ENCODE results near the gene FAM120B.

FAM120B gene

DNA sequence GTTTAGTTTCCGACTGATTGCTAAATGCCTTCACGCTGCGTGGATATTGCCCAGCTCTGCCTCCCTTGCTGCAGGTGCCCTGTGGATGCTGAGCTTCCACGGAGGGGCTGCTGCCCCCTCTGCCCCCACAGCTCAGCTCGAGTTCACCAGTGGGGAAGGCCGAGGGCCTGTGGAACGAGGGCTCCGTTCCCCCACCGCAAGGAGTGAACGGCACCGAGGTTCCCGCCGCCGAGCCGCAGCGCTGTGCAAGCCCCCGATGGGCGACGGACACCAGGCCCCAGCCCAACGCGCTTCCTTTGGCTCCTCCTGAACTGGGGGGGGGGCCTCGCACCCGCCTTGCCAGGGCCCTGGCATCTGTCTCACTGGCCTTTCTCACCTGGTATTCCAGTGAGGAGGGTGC, 33.4 kb upstream of the FAM120B start:
- no peak for DNase-seq

DNA sequence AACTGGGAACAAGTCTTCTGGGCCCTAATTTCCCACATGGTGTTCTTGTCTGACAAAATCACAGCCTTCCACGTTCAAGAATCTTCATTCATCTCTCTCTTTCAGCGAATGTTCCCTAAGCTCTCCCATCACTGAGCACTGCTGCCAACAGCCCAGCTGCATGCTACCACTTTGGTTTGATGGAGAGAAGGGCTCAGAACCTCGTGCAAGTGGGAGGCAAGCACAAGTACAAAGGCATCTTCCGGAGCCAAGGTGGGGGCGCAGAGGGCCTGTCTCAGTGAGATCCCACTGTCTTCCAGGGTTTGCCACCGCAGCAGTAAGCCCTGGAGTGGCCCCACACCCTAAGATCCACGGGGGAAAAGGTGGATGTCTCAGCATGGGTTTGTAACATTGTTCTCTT, 32.9 kb upstream of the FAM120B start:
- no peak for DNase-seq

DNA sequence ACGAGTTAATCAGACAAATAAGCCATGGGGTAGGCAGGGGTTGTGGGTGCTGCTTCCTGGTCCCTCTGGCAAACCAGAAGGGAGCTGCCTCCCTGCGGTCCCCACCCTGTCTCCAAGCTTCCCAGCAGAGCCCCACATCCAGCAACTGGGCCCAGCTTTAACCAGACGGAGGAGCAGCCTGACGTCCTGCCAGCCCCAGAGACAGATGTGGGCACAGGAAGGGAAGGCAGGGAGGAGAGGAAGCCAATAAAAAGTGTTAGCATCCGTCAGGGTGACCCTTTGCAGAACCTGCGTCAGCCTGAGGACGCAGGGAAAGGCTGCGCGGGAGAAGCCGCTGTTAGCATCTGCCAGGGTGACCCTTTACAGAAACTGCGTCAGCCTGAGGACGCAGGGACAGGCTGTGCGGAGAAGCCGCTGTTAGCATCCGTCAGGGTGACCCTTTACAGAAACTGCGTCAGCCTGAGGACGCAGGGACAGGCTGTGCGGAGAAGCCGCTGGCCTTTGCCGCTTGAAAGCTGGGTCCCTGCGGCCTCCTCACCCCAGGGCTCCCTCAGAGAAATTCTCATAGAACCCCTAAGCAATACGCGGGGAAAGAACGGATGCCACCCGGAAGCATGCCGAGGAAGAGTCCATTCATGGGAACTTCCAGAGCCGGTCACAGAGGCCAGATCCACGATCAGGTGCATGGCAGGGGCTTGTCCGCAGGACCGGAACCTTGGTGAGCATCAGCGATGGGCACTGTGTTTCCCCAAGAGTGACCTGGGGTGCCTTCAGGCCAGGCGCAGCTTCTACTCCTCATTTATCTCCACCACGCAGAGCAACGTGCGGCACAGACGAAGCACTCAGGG, 31.6 kb upstream of the FAM120B start:
- no peak for DNase-seq

DNA sequence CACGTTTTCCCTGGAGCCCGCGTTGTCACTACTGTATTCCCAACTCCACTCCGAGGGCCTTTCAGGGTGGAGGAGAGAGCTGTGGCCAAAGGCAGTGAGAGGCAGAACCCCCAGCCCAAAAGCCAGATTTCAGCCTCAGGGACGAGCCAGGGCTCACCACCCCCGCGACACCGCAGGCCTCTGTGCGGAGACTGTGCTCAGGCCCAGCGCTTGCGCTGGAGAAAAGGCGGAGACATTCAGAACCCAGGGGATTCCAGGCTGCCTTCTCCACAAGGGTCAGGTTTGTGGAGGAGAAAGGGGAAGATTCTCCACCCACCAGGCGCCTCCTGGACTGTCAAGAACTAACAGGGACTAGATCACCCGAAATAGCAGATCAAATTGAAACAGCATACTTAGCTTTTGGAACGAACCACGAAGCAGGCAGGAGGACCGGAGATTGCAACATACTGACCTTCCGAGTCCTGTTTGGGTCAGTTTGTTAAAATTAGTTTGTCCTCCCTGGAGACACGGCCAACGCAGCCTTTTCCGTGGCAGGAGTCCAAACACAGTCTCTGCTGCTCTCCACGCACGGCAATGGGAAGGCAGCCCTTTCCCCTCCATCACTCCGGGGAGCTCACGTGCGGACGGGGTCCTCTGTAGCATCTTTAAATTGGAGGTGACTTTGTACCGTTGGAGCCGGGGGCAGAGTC, 30.0 kb upstream of the FAM120B start:
- no peak for DNase-seq

DNA sequence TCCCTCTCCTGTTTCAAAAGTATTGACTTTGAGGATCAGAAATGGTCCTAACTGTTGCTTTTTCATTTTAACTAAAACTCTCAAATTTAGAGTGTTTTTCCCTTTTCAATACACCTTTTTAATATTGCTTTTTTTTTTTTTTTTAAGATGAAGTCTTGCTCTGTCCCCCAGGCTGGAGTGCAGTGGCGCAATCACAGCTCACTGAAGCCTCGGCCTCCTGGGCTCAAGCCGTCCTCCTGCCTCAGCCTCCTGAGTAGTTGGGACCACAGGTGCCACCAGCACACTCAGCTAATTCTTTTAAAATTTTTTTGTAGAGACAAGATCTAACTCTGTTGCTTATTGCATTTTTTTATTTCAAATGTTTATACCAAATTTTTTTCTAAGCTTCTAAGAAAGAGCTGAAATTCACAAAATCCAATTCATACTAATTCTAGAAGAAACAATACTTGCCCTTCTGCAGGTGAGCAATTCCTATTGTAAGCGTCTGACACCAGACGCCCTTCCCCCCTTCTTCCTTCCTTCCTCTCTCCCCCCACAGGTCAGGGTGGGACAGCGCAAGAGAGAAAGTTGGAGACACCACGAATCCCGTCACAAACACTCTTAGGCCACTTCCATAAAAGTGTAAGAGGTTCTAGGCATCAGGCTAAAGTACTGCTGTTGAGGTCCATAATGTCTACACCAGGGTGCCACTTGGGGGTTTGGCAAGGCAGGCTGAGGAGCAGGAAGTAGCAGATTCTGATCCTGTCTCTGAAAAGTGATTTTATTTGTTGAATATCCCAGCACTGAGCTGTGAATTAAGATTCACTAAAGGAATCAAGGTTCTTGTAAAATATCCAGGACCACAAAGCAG, 28.4 kb upstream of the FAM120B start:
- DNase-seq = no peak

DNA sequence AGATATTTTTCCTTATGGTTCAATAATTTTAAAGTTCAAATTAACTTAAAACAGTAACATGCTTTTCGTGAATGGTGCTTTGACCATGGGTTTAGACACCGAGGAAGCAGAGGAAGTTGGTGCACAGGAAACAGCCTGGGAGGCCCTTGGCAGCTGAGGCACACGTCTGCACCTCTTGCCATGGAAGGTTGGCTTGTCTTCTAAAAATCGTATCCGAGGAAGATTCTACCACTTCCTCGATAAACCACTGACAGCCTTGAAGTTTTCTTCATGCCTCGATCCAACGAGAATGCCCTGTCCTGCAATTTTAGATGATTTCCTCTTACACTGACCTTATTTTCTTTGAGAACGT, 27.8 kb upstream of the FAM120B start:
- DNase-seq = no peak

DNA sequence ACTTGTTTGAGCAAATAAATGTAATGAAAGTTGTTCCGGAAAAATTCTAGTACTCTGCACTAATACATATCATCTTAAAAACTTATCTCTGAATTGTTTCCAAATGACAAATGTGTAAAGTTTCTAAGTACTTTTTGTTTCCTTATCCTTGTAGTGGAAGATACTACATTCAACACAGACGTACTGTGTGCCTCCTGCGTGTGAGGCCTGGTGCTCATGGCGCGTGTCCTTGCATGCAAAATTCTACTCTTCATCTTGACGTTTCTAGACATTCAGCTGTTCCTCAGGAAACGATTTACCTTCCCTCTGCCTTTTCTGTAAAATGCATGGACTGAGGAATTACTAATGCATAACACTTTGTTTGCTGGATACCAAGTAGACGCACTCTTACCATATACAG, 27.1 kb upstream of the FAM120B start:
- DNase-seq = no peak

DNA sequence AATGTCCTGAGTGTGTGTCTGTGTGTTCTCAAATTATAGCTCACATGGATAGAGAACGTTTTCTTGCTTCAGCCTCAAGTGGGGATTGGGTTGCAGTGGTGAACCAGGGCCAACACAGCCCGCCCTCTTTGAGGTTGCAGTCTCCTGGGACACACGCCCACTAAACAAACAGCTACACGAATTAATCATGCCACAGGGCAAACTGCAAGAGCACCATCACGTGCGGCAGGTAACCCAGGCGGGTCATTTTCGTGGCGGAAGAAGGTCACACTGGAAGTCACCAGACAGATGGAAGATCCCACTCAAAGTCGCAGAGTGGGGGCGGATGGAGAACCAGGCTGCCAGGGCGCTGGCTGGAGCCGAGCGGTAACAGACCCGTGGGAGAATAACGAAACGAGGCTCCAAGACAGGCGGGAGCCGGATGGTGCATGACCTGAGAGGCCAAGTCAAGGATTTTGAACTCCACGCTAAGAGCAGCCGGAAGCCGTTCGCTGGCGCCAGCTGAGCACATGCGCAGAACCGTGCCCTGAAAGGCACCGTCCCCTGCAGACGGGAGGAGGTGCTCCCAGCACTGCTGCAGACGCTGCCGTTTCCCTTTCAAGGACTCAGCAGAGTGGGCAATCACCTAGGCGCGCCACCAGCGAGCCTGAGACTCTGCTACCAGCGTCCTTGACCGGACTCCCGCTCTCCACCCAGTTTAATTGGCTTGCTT, 26.4 kb upstream of the FAM120B start:
- peak; percentile 67 to 72 for DNase-seq

DNA sequence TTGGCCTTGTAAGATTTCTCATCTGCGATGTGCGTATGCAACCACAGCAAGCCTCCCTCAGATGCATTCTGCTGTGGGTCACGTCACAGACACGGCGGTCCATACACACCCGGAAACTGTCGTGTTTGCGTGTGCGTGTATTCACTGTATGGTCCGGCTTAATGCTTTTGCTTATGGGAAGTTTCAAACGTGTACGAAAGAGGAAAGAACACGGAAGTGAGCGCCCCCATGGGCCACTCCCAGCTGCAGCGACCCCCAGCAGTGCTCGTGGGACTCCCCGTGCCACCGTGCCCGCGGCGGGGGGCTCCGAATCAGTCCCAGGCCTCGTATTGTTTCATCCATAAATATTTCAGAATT, 25.9 kb upstream of the FAM120B start:
- no peak for DNase-seq

DNA sequence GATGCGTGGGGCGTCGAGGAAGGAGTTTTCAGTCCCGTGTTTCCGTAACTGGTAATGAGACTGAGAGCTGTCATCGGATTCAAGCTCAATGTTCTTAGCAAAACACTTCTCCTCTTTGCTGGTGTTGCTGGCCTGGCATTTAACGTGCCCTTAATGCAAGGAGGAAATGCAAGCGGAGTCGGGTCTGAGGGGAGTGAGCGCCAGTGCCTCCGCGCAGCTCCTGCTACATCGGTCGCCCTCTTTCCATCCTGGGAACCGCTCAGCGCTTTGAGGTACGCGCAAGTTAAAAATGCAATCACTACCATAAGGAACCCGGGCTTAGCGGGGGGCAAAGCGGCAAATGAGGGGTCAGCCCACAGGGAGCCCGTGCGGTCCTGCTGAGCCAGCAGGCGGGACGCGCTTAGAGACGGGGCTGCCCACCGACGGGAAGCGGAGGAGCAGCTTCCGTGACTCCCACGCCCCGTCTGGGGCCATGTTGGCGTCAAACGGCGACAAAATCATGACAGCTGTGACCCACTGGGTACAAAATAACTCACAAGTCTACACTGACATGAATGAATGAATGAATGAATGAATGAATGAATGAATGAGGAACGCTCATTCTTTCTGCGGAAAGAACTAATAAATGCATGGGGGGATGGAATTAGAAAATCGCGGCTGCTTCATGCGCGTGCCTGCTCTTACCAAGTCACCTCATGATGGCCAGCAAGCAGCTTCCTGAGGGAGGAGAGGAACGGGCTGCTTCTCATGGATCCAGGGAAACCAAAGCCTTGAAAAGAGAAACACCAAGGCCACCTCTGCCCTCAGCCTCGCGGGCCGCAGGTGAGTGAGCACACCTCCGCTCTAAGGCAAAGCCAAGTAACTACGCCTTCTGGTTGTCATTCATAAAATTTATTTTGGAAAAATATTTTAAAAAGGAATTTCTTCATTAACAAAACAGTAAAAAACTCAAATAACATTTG, 24.9 kb upstream of the FAM120B start:
- DNase-seq = no peak

DNA sequence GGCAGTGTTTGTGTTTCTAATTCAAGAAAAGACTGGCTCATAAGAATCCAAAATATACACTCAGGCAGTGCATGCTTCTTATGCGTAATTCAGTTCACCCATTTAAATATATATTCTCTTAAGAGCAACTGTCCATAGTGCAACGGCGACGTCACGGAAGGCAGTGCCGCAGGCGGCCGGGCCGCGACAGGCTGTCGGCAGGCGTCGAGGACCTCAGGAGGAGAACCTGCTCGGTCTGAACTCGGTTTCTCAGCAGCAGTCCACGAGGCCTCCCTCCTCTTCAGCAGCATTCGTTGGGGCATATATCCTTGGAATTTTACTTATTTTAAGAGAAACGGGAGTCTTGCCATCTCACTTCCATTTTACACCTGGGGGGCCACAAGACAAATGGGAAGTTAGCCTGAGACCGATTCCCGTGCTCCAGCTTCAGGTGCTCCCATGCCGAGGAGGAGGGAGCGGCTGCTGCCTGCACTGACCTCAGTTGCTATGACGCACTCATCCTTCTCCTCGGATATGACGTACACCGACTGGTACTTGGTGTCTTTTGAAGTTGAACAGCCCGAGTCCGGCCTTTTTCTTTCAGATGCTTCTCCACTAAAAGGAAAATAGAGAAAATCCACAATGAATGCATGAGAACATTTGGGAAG, 23.9 kb upstream of the FAM120B start:
- no peak for DNase-seq

DNA sequence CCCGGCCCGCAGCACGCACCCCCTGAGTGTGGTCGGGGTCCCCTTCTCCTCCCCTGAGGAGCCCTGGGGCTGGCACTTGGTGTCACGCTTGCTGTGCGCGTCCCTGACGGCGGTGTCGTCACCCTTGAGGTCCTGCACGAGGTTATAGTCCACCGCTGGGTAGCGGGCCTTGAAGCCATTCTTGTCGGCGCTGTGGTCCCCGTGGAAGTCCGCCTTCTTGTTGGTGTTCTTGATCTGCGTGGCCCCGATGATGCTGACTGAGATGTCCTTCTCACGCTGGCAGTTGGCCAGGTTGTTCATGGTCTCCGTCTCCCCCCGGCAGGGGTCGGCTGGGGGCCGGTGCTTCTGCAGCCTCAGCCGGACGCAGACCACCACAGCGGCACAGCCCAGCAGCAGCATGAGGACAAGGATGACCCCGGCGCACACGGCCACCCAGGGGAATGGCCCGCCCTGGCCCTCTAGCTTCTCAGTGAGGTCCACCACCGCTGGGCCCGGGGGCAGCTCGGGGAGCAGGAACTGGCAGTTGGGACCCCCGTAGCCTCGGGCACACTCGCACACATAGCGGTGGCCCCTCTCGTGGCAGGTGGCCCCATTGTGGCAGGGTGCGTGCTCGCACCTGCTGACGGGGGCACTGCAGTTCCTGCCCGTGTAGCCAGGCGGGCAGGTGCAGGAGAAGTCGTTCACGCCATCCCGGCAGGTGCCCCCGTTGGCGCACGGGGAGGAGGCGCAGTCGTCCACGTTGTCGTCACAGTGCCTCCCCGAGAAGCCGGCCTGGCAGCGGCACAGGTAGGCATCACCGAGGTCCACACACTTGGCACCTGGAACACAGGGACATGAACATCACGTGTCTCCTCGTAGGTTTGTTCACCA, 23.1 kb upstream of the FAM120B start:
- DNase-seq = no peak

DNA sequence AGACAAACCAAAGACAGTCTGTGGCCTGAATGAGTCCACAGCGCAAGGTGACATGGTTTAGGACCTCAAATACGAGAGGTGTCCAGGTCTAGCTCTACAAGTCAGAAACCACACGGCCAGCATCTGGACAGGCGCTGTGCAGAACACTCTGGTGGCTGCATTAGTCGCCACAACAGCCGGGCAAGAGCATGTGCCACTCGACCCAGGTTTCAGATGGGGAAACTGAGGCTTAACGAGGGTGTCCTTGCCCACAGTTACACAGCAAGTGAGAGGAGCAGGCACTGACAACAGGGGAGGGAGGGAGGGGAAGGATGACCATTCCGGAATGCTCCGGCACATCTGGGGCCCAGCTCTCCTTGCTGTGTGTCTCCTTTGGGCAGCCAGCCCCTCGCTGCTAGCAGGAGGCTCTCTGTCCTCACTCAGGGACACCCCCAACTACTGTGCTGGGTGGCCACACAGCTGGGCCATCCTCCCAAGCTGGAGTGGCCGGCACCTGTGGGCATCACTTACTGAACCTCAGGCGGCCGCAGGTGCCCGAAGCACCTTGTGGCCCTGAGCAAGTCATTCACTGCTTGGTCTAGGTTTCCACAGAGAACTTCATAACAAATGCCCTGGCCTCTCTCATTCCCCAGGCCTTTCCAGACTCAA, 22.3 kb upstream of the FAM120B start:
- DNase-seq = no peak

DNA sequence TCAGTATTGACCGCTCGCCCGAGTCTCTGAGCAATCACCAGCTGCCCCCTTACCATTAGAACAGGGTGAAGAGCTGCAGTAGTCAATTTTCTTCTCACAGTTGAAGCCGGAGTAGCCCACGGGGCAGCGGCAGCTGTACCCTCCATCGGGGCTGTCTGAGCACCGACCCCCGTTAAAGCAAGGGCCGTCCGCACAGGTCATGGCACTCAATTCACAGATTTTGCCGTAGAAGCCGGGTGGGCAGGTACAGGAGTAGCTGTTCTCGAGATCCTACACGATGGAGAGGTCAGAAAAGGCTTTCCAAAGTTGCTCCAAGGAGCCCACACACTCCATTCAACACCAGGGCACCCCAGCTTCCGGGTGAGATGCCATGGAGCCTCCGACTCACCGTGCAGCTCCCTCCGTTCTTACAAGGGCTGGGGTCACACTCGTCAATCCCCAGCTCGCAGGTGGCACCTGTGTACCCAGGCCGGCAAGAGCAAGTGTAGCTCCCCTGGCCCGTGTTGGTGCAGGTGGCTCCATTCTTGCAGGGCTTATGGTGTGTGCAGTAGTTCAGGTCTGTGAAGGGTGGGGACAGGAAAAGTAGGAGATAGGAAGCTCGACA, 21.6 kb upstream of the FAM120B start:
- no peak for DNase-seq

DNA sequence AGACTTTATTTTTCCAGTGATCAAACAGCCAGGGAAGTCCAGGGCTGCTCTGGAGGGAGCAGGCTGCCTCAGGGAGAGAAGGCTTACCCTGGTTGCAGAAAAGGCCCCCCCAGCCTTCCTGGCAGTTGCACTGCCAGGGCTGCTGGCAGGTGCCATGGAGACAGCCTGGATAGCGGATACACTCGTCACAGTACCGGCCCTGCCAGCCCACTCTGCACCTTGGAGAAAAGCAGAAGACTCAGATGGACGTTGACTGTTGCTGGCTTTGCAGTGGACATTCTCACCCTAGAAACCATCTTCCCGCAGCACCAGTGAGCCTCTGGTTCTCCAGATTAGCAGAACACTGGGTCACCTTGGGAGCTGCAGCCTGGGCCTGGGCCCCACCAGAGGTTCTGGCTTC, 21.1 kb upstream of the FAM120B start:
- DNase-seq = no peak

DNA sequence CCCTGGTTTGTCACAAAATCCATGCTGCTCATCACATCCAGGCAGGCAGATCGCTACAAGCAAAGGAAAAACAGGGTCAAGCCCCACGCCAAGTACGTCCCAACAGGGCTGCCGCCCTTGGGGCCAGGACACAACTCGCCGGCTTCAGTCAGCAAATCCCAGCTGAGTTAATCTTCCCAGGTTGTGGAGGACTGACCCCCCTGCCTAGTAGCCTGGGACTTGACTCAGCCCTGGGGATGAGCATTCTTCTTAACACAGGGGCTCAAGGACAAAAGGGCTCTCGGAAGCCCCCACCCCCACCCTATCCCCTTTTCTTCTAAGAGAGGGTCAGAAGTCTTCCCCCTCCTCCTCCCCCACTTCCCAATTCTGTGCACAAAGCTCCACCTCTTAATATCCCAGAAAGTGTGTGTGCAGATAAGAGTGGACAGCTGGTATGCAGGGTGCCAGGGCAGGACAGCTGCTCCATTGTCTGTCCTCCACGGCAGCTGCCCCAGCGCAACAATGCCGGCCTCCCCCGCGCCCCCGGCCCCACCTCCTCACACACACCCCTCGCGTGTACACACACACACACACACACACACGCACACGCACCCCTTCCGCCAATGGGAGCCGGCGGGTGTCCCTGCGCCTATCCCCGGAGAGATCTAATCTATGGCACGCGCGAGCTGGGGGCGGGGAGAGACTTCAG, 20.2 kb upstream of the FAM120B start:
- DNase-seq = no peak

DNA sequence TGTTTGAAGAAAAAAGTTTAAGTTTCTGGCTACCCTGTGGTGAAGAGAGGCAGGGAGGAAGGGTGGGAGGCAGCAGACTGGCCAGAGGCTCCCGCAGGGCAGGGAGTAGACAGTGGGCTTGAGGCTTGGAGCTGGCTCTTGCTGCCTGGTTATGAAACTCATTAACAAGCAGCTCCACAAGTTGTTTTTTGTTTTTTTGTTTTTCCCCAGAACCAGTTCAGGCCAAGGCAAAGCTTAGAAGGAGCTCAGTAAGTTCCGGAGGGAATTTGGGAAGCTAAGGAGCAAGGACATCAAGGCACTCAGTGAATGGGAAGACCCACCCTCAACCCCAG, 19.7 kb upstream of the FAM120B start:
- no peak for DNase-seq

DNA sequence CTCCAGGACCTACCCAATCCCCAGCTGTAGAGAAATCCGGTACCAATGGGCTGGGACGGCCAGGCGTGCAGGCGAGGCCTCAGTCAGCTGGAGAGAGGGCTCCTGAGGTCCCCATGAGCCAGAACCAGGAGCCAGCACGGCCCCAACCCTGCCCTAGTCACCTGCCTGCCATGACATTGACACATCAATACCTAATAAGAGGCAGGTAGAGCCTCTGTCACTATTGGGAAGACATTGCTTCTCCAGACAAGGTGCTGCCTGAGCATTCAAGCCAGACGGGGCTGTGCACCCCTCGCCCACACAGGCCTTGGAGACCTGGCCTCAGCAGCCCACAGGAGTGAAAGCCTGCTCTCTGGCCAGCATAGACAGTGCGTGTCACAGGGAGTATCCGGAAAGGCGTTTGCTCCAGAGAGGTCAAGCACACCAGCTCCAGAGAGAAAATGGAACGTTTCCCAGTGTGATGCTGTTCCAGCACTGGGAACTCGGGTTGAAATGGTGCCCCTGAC, 19.1 kb upstream of the FAM120B start:
- DNase-seq = no peak
